Right cardiac atrium (tissue), 5 donors: ENCODE measurements around the gene THBS2. TPM values are rescaled to one million over a fixed set of nuclear protein-coding genes. Genes with fewer than 3 reads are reported as not detected.
A peak's percentile ranks its signal among the peaks of the same experiment; 100 is the strongest.
"Not testable (repeated sequence)": the region's sequence is repeated elsewhere in the genome, so short reads cannot be mapped to it uniquely, and the experiment has no call there.

Experiments used
- ATAC-seq, 2 donors: fragments of 200-7000 bp; cut with Tn5 transposase; one replicate each; pipeline versions ENCODE4 v1.8.0 to v1.9.1; 2020; ENCODE audit warnings: moderate library complexity in 2 of 2, mild to moderate bottlenecking in 1 of 2
- DNase-seq, 3 donors: peaks; one replicate each; pipeline ENCODE4 v3.0.0-alpha.2; 2020
- H3K27ac ChIP-seq: one replicate; pipeline ENCODE4 v1.5.1; 2013; ENCODE audit warnings: mild to moderate bottlenecking, low read length, control low read depth, moderate library complexity
- H3K27me3 ChIP-seq: one replicate; pipeline ENCODE4 v1.6.1; 2013; ENCODE audit not compliant: control insufficient read depth, insufficient read depth
- H3K4me1 ChIP-seq: one replicate; pipeline ENCODE4 v1.6.1; 2013; ENCODE audit warnings: low read length; ENCODE audit not compliant: control insufficient read depth, insufficient read depth
- H3K4me3 ChIP-seq: one replicate; pipeline ENCODE4 v1.5.1; 2013; ENCODE audit warnings: low read length, control low read depth
- H3K9me3 ChIP-seq: one replicate; pipeline ENCODE4 v1.6.1; 2013; ENCODE audit warnings: low read length; ENCODE audit not compliant: control insufficient read depth
- WGBS: extraction: QIAGEN DNeasy Blood & Tissue Kit; methylation state at CpG from one replicate; pipeline ENCODE4 v1.1.7; 2013; 5-methylcytosine and 5-hydroxymethylcytosine counted together
- intact Hi-C, 4 donors: fragments of 100-400 bp; cut with DNase I; formaldehyde crosslinking; loops; one replicate each; pipeline versions ENCODE4 v1.11.0 to v1.14.0; 2022 to 2023
- polyA plus RNA-seq: library from polyadenylated mRNA; stranded (reverse); fragments of 200-250 nt; gene quantifications from one replicate; pipeline ENCODE4 v1.2.3, GENCODE V29; 2013
- total RNA-seq, 4 donors: library from RNA; stranded (reverse); fragmentation: NEBNext Ultra II Directional; extraction: Animal tissue kit (Norgen Biotek cat#: 25700); gene quantifications; one replicate each; pipeline ENCODE4 v1.2.1, GENCODE V29; 2021
- donor health status: healthy with polysubstance abuse.
- donor health status: DM: no; HTN: yes; CAD: no.
- donor health status: DM: no; HTN: no; CAD: no.
- donor health status: DM: no; HTN: yes; CAD: no; lungs with severe emphysema.
- donor health status: DM: yes; HTN: yes; CAD: no.

The THBS2 gene
- total and polyA plus RNA-seq, 5 donors: 8.7 to 38.8 (median 20.6) TPM

- Histone ChIP-seq H3K27me3 (no peaks in the 10 kb centered on the region), H3K9me3 (no peaks in the 10 kb centered on the region), H3K4me1 (no peaks in the 10 kb centered on the region), H3K4me3 (no peak overlapping the region), H3K27ac (no peak overlapping the region)
- DNase-seq (no peak), ATAC-seq (no peak)
- WGBS: 93% methylated on average over 14 of the region's 14 CpGs
- intact Hi-C loops: loop anchor here in 1 of 4 donors (10.0 kb wide), 1 partner anchor 52 kb away; no protein-coding TSS in a partner anchor
Measured at GRCh38 chr6:169216830-169217229, 36.8 kb downstream of the THBS2 start.

GRCh38 chr6:169215201-169215681, 38.4 kb downstream of the THBS2 start:
- intact Hi-C loops: loop anchor here in 1 of 4 donors (10.0 kb wide), 1 partner anchor 50 kb away; no protein-coding TSS in a partner anchor
- no peaks in the 10 kb centered on the region for H3K9me3 ChIP-seq
- ATAC-seq (no peak), DNase-seq (no peak)
- H3K4me3 ChIP-seq: no peak overlapping the region
- H3K4me1 ChIP-seq: no peaks in the 10 kb centered on the region
- no peaks in the 10 kb centered on the region for H3K27me3 ChIP-seq
- H3K27ac ChIP-seq: peak overlapping the region; percentile 81
- 45% methylated on average over 12 of the region's 12 CpGs for WGBS

DNA sequence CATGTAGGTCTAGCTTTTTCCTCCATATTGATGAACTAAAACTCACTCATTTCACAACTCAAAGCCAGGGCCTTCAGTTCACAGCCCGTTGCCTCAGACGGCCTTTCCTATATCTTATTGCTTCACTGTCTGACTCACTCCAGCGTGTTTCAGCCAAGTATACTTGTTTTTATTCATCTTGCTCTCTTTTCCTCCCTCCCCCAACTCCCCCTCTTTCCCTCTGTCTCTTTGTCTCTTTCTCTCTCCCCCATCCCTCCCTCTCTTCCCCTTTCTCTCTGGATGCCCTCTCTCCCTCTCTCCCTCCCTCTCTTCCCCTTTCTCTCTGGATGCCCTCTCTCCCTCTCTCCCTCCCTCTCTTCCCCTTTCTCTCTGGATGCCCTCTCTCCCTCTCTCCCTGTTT, 38.9 kb downstream of the THBS2 start:
- ATAC-seq (peak; percentile 75 to 78), DNase-seq (peak in 1 of 3 donors; percentile 73)
- intact Hi-C loops: loop anchor here in 1 of 4 donors (10.0 kb wide), 1 partner anchor 50 kb away; no protein-coding TSS in a partner anchor
- H3K27ac ChIP-seq: peak overlapping the region; percentile 81
- H3K4me1 ChIP-seq, H3K4me3 ChIP-seq, H3K27me3 ChIP-seq, H3K9me3 ChIP-seq: not testable (repeated sequence)
- 27% methylated on average over 3 of the region's 3 CpGs for WGBS

DNA sequence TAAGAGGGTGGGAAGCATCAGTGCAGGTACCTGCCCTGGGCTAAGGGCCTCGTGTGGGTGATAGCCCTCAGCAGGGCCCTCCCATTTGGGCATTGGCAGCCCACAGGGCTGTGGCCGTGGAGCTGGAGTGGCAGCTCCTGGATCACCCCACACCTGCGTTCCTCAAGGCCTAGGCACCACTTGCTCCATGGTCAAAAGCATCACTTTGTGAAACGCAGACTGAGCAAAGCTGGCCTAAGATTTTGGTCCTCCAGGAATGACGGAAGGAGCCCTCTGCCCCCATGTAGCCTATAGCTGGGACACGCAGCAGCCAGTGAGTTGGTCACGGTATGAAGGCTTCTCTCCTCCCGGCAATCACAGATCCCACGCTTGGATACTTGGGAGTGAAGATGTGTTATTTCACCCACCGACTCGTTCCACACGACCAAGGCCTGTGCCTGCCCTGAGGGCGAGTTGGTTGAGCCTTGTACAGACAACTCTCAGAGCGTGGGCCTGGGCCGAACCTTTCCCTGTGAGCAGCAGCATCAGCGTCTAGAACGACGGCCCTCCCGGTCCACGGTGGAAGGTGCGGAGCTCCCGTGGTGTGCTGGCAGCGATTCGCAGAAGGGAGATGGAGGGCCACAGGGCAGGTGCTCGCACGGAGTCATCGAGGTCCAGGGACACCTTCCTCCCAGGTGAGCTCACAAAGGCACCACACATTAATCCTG, 39.7 kb downstream of the THBS2 start:
- peak in 2 of 3 donors; percentile 64 to 69 for DNase-seq
- H3K4me1 ChIP-seq: no peaks in the 10 kb centered on the region
- no peak overlapping the region for H3K4me3 ChIP-seq
- intact Hi-C loops: loop anchor here in 1 of 4 donors (10.0 kb wide), 1 partner anchor 49 kb away; no protein-coding TSS in a partner anchor
- WGBS: 91% methylated on average over 27 of the region's 27 CpGs
- peak overlapping the region; percentile 83 for H3K27ac ChIP-seq
- peak; percentile 1 to 9 for ATAC-seq
- no peaks in the 10 kb centered on the region for H3K9me3 ChIP-seq
- H3K27me3 ChIP-seq: no peaks in the 10 kb centered on the region

GRCh38 chr6:169212897-169213813, 40.5 kb downstream of the THBS2 start:
- H3K4me1 ChIP-seq: no peaks in the 10 kb centered on the region
- no peaks in the 10 kb centered on the region for H3K9me3 ChIP-seq
- peak overlapping the region; percentile 83 for H3K27ac ChIP-seq
- DNase-seq: peak; percentile 94 to 98 (median 98)
- H3K27me3 ChIP-seq: no peaks in the 10 kb centered on the region
- intact Hi-C loops: loop anchor here in 1 of 4 donors (10.0 kb wide), 1 partner anchor 48 kb away; no protein-coding TSS in a partner anchor
- peak overlapping the region; percentile 32 for H3K4me3 ChIP-seq
- 19% methylated on average over 56 of the region's 56 CpGs for WGBS
- peak; percentile 99 for ATAC-seq

- Histone ChIP-seq H3K27me3 (no peaks in the 10 kb centered on the region), H3K4me3 (peak overlapping the region; percentile 32), H3K9me3 (no peaks in the 10 kb centered on the region), H3K27ac (no peak overlapping the region), H3K4me1 (no peaks in the 10 kb centered on the region)
- intact Hi-C loops: loop anchor here in 1 of 4 donors (10.0 kb wide), 1 partner anchor 48 kb away; no protein-coding TSS in a partner anchor
- DNase-seq (no peak), ATAC-seq (no peak)
- WGBS: 66% methylated on average over 5 of the region's 5 CpGs
Measured at GRCh38 chr6:169212436-169212835, 41.2 kb downstream of the THBS2 start.

DNA sequence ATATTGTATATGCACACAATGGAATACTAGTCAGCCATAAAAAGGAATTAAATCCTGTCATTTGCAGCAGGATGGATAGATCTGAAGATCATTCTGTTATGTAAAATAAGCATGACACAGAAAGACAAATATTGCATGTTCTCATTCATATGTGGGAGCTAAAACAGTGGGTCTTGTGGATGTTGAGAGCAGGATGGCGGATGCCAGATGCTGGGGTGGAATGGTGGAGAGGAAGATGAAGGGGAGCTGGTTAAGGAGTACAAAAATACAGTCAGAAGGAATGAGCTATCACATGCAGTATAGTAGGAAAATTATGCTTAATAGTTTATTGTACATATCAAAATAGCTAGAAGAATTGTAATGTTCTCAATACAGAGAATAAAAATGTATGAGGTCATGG, 41.8 kb downstream of the THBS2 start:
- intact Hi-C loops: loop anchor here in 1 of 4 donors (10.0 kb wide), 1 partner anchor 47 kb away; no protein-coding TSS in a partner anchor
- no peak for ATAC-seq
- WGBS: 34% methylated on average over 1 of the region's 1 CpG

GRCh38 chr6:169210611-169211010, 43.0 kb downstream of the THBS2 start:
- DNase-seq (no peak), ATAC-seq (no peak)
- H3K4me3 ChIP-seq: no peak overlapping the region
- H3K9me3 ChIP-seq: peaks cover 2% of the 10 kb centered on the region
- H3K4me1 ChIP-seq: no peaks in the 10 kb centered on the region
- WGBS: 93% methylated on average over 3 of the region's 3 CpGs
- intact Hi-C loops: loop anchor here in 1 of 4 donors (10.0 kb wide), 1 partner anchor 46 kb away; no protein-coding TSS in a partner anchor
- H3K27ac ChIP-seq: no peak overlapping the region
- H3K27me3 ChIP-seq: no peaks in the 10 kb centered on the region

More for the DNA sequence above, 41.8 kb downstream of the THBS2 start:
- Histone ChIP-seq H3K4me3 (no peak overlapping the region), H3K4me1 (no peaks in the 10 kb centered on the region), H3K27me3 (no peaks in the 10 kb centered on the region), H3K9me3 (peaks cover 2% of the 10 kb centered on the region), H3K27ac (no peak overlapping the region)
- no peak for DNase-seq

GRCh38 chr6:169208011-169208410, 45.6 kb downstream of the THBS2 start:
- H3K4me1 ChIP-seq: no peaks in the 10 kb centered on the region
- H3K4me3 ChIP-seq: no peak overlapping the region
- no peaks in the 10 kb centered on the region for H3K27me3 ChIP-seq
- no peak overlapping the region for H3K27ac ChIP-seq
- DNase-seq (no peak), ATAC-seq (no peak)
- intact Hi-C loops: no loop called here
- H3K9me3 ChIP-seq: peaks cover 2% of the 10 kb centered on the region

DNA sequence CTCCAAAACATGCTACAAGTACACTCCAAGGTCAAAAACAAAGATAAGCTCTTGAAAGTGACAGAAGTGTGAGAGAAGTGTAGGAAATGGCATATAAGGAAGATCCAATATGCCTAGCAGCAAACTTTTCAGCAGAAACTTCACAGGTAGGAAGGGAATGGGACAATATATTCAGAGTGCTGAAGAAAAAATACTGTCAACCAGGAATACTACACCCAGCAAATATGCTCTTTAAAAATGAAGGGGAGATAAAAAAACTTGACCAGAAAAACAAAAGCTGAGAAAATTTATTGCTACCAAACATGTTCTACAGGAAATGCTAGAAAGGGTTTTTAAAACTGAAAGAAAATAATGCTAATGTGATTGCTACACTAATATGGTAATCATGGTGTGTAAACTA, 46.2 kb downstream of the THBS2 start:
- intact Hi-C loops: no loop called here
- DNase-seq (no peak), ATAC-seq (no peak)
- Histone ChIP-seq H3K9me3 (peaks cover 2% of the 10 kb centered on the region), H3K27ac (no peak overlapping the region), H3K27me3 (no peaks in the 10 kb centered on the region), H3K4me3 (no peak overlapping the region), H3K4me1 (no peaks in the 10 kb centered on the region)
